GM18508 (cell line): ENCODE measurements around the gene ALPL.

Experiments
- ATAC-seq: cut with Tn5 transposase; IDR thresholded peaks from one replicate; pipeline ENCODE4 v1.9.1; 2021; ENCODE audit warnings: moderate number of reproducible peaks; ENCODE audit not compliant: insufficient read depth, unreplicated experiment

ALPL gene

GRCh38 chr1:21594935-21595897, 86.0 kb downstream of the ALPL start:
- no peak for ATAC-seq

- ATAC-seq: no peak
Measured at GRCh38 chr1:21596174-21596573, 87.0 kb downstream of the ALPL start.

- ATAC-seq: no peak
Measured at GRCh38 chr1:21596628-21597027, 87.4 kb downstream of the ALPL start.

GRCh38 chr1:21597753-21598152, 88.5 kb downstream of the ALPL start:
- no peak for ATAC-seq

- no peak for ATAC-seq
Measured at GRCh38 chr1:21598417-21598816, 89.2 kb downstream of the ALPL start.

- no peak for ATAC-seq
Measured at GRCh38 chr1:21598904-21599303, 89.7 kb downstream of the ALPL start.

- ATAC-seq: no peak
Measured at GRCh38 chr1:21599402-21599801, 90.2 kb downstream of the ALPL start.

GRCh38 chr1:21601278-21602048, 92.2 kb downstream of the ALPL start:
- no peak for ATAC-seq

GRCh38 chr1:21603177-21604138, 94.2 kb downstream of the ALPL start:
- no peak for ATAC-seq

- ATAC-seq: no peak
Measured at GRCh38 chr1:21604208-21604957, 95.2 kb downstream of the ALPL start.

GRCh38 chr1:21605012-21605715, 95.9 kb downstream of the ALPL start:
- no peak for ATAC-seq

GRCh38 chr1:21605964-21606705, 96.9 kb downstream of the ALPL start:
- ATAC-seq: no peak

- no peak for ATAC-seq
Measured at GRCh38 chr1:21607549-21608529, 98.6 kb downstream of the ALPL start.

GRCh38 chr1:21608798-21609197, 99.6 kb downstream of the ALPL start:
- ATAC-seq: no peak

- ATAC-seq: no peak
Measured at GRCh38 chr1:21610027-21610426, 100.8 kb downstream of the ALPL start.

- no peak for ATAC-seq
Measured at GRCh38 chr1:21610989-21611785, 102.0 kb downstream of the ALPL start.
